Liver (tissue), 9 donors: ENCODE data around the gene SPPL2C. TPM values are rescaled to one million over a fixed set of nuclear protein-coding genes. Genes with fewer than 3 reads are reported as not detected.

Source experiments
- DNase-seq: peaks from one replicate; pipeline ENCODE4 v3.0.0-alpha.2; 2017; ENCODE audit warnings: low spot score
- H3K27ac ChIP-seq, 2 donors: one replicate each; pipeline ENCODE4 v1.7.0; 2013; ENCODE audit warnings: inconsistent platforms in 2 of 2, low read length in 2 of 2, control low read depth in 1 of 2, low read depth in 1 of 2, mild to moderate bottlenecking in 1 of 2
- H3K27me3 ChIP-seq, 4 donors: one replicate each; pipeline versions ENCODE4 v1.6.1 to v1.7.0; 2013; ENCODE audit warnings: low read length in 3 of 4, inconsistent platforms in 1 of 4, mild to moderate bottlenecking in 1 of 4, moderate library complexity in 1 of 4; ENCODE audit not compliant: control insufficient read depth in 4 of 4, insufficient read depth in 4 of 4
- H3K36me3 ChIP-seq, 4 donors: one replicate each; pipeline versions ENCODE4 v1.6.1 to v1.7.0; 2013; ENCODE audit warnings: low read length in 3 of 4, mild to moderate bottlenecking in 3 of 4, low read depth in 1 of 4, moderate library complexity in 1 of 4; ENCODE audit not compliant: control insufficient read depth in 4 of 4, insufficient read depth in 3 of 4
- H3K4me1 ChIP-seq, 4 donors: one replicate each; pipeline versions ENCODE4 v1.6.1 to v1.7.0; 2013; ENCODE audit warnings: low read length in 3 of 4, mild to moderate bottlenecking in 3 of 4, moderate library complexity in 1 of 4; ENCODE audit not compliant: control insufficient read depth in 4 of 4, insufficient read depth in 4 of 4
- H3K4me3 ChIP-seq, 3 donors: one replicate each; pipeline versions ENCODE4 v1.6.1 to v1.7.0; 2013; ENCODE audit warnings: low read length in 3 of 3, control low read depth in 1 of 3, low read depth in 1 of 3, mild to moderate bottlenecking in 1 of 3
- H3K9ac ChIP-seq, 2 donors: one replicate each; pipeline ENCODE4 v1.7.0; 2013; ENCODE audit warnings: low read length in 2 of 2, mild to moderate bottlenecking in 2 of 2, moderate library complexity in 2 of 2, control low read depth in 1 of 2, low read depth in 1 of 2
- H3K9me3 ChIP-seq, 4 donors: one replicate each; pipeline versions ENCODE4 v1.6.1 to v1.7.0; 2013; ENCODE audit warnings: low read length in 3 of 4; ENCODE audit not compliant: control insufficient read depth in 4 of 4
- ATF3 ChIP-seq: IDR thresholded peaks from 2 replicates; pipeline ENCODE4 v1.6.1; 2016; ENCODE audit warnings: antibody characterized with exemption
- CTCF ChIP-seq: fragments of 150-350 bp; IDR thresholded peaks from 2 replicates; pipeline ENCODE4 v1.5.1; 2017; ENCODE audit warnings: improper control_type of control experiment, low read depth, low read length; ENCODE audit not compliant: missing input control
- FOXA1 ChIP-seq: IDR thresholded peaks from 2 replicates; pipeline ENCODE4 v1.6.1; 2016; ENCODE audit warnings: antibody characterized with exemption
- FOXA2 ChIP-seq: IDR thresholded peaks from 2 replicates; pipeline ENCODE4 v1.6.1; 2016; ENCODE audit warnings: antibody characterized with exemption
- HNF4A ChIP-seq, 2 donors: conservative IDR thresholded peaks; 2 replicates each; pipeline ENCODE4 v1.6.1; 2016; ENCODE audit warnings: antibody characterized with exemption in 2 of 2, mild to moderate bottlenecking in 2 of 2
- JUND ChIP-seq, 2 donors: IDR thresholded peaks; 2 replicates each; pipeline ENCODE4 v1.6.1; 2016; ENCODE audit warnings: antibody characterized with exemption in 2 of 2
- MAX ChIP-seq: IDR thresholded peaks from 2 replicates; pipeline ENCODE4 v1.6.1; 2016; ENCODE audit warnings: antibody characterized with exemption
- RAD21 ChIP-seq, 2 donors: IDR thresholded peaks; 2 replicates each; pipeline ENCODE4 v1.6.1; 2016; ENCODE audit warnings: antibody characterized with exemption in 2 of 2, mild to moderate bottlenecking in 2 of 2
- RXRA ChIP-seq, 2 donors: IDR thresholded peaks; 2 replicates each; pipeline ENCODE4 v1.6.1; 2017 to 2018; ENCODE audit warnings: antibody characterized with exemption in 2 of 2, mild to moderate bottlenecking in 1 of 2
- SP1 ChIP-seq: IDR thresholded peaks from 2 replicates; pipeline ENCODE4 v1.6.1; 2018; ENCODE audit warnings: antibody characterized with exemption, mild to moderate bottlenecking
- YY1 ChIP-seq: IDR thresholded peaks from 2 replicates; pipeline ENCODE4 v1.6.1; 2016; ENCODE audit warnings: antibody characterized with exemption, mild to moderate bottlenecking
- ZBTB33 ChIP-seq: IDR thresholded peaks from 2 replicates; pipeline ENCODE4 v1.6.1; 2016; ENCODE audit warnings: antibody characterized with exemption
- WGBS: extraction: QIAGEN DNeasy Blood & Tissue Kit; methylation state at CpG from one replicate; pipeline ENCODE4 v1.1.7; 2013; 5-methylcytosine and 5-hydroxymethylcytosine counted together
- polyA plus RNA-seq, 2 donors: library from polyadenylated mRNA; stranded (reverse) in 1 of 2; unstranded in 1 of 2; fragments of 200-250 nt in 1 of 2; fragments of >200 nt in 1 of 2; fragmentation: Nextera tagmentation in 1 of 2; extraction: Ambion mirVana in 1 of 2; gene quantifications; one replicate each; pipeline versions ENCODE4 v1.2.1 to v1.2.3, GENCODE V29; 2013 to 2015
- total RNA-seq, 2 donors: library from RNA; depleted of rRNA; stranded (reverse); fragments of >200 nt; gene quantifications; one replicate each; pipeline ENCODE4 v1.2.3, GENCODE V29; 2014
- donor health status: healthy.
- donor health status: healthy.
- donor health status: healthy.
- donor health status: healthy.
- donor health status: healthy.

The SPPL2C gene
- total and polyA plus RNA-seq, 4 donors, result not detected

GRCh38 chr17:45836047-45837044 is 8.3 kb upstream of the SPPL2C start:
- no peak overlapping the region for H3K27ac ChIP-seq
- H3K27me3 ChIP-seq, result no peaks in the 10 kb centered on the region
- H3K36me3 ChIP-seq, result no peaks in the 10 kb centered on the region
- no peaks in the 10 kb centered on the region for H3K4me1 ChIP-seq
- WGBS, result 69% methylated on average over 20 of the region's 20 CpGs
- TF ChIP-seq ZBTB33 (no peak), RXRA (IDR thresholded peaks at IDR 0.05) (no peak), ATF3 (no peak), FOXA1 (no peak), SP1 (no peak), RAD21 (IDR thresholded peaks at IDR 0.05) (no peak), FOXA2 (no peak), CTCF (no peak), MAX (no peak), YY1 (no peak), JUND (IDR thresholded peaks at IDR 0.05) (no peak)
- no peaks in the 10 kb centered on the region for H3K9me3 ChIP-seq
- no peak for DNase-seq
- no peak overlapping the region for H3K4me3 ChIP-seq
- no peak overlapping the region for H3K9ac ChIP-seq

GRCh38 chr17:45837187-45837586 is 7.5 kb upstream of the SPPL2C start:
- DNase-seq, result no peak
- Histone ChIP-seq H3K9me3 (no peaks in the 10 kb centered on the region), H3K4me1 (no peaks in the 10 kb centered on the region), H3K27ac (no peak overlapping the region), H3K36me3 (no peaks in the 10 kb centered on the region), H3K9ac (no peak overlapping the region), H3K4me3 (no peak overlapping the region), H3K27me3 (no peaks in the 10 kb centered on the region)
- TF ChIP-seq MAX, result no peak
- no peak for TF ChIP-seq RXRA (IDR thresholded peaks at IDR 0.05)
- no peak for TF ChIP-seq CTCF
- no peak for TF ChIP-seq FOXA2
- no peak for TF ChIP-seq HNF4A (conservative IDR thresholded peaks at IDR 0.05)
- 48% methylated on average over 10 of the region's 10 CpGs for WGBS
